HG03558 (cell line): ENCODE results near the gene SHANK2.

Experiments used
- ATAC-seq: cut with Tn5 transposase; IDR thresholded peaks from one replicate; pipeline ENCODE4 v1.9.1; 2021; ENCODE audit warnings: moderate number of reproducible peaks; ENCODE audit not compliant: unreplicated experiment; ENCODE audit errors: extremely low read depth

SHANK2 gene

DNA sequence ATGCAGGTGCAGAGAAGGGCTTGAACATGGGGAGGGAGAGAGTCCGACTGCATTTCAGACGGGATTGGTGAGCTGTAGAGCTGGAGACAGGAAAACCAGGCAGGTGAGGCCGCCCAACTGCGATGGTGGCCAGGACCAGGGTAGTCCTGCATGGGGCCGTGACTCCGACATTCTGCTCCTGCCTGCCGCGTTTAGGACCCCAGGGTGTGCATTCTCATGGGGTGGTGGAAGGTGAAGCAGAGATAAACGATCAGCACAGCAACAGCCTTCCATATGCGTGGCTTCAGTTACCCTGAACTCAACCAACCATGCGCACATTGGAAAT, 29.3 kb downstream of the SHANK2 start:
- ATAC-seq = no peak

DNA sequence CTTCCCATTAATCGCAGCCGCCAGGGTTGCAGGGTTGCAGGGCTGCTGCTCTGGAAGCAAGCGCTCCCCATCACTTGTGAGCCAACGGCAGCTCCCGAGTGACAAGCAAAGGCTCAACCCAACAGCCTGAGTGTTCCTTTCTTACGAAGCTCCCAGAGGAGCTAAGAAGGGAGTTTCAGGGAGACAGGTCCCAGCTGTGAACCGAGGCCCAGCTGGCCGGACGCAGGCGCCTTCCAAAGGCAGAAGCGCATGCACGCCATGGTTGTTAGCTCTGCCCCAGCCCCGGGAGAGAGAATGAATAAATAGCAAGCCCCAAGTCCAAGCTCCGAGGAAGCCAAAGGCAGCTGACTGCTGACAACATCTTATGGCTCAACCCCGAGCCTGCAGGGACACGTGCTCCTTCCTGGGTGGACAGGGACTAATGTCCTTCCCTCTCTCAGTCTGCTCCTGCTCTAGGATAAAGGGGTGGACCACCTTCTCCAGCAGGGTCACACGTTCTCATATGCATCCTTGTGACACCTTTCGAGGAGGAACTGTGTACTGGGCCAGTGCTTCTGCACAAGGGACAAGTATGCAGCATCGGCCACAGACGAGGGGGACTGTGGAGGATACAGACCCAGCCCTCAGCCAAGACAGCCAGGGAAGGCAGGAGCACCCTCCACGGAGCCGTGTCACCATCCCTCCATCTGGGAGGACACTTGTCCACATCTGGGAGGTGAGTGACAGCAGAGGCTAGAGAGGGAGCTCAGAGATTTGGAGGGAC, 29.9 kb downstream of the SHANK2 start:
- no peak for ATAC-seq

GRCh38 chr11:71221821-71222220, 30.6 kb downstream of the SHANK2 start:
- no peak for ATAC-seq

DNA sequence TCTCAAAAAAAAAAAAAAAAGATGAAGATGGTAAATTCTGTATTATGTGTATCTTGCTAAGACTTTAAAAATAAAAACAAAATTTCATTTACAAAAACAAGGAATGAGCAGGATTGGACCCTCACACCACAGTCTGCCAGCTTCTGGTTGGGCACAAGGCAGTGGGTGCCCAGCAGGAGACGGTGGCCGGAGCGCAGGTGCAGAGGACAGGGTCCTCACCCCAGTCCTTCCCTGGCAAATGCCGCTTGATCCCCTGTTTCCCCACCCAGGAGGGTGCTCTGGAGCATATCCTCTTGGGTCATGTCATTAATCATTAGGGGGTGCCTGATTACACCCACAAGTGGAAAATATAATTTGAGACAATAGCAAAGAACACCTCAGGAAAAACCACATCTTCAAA, 31.2 kb downstream of the SHANK2 start:
- ATAC-seq = no peak

DNA sequence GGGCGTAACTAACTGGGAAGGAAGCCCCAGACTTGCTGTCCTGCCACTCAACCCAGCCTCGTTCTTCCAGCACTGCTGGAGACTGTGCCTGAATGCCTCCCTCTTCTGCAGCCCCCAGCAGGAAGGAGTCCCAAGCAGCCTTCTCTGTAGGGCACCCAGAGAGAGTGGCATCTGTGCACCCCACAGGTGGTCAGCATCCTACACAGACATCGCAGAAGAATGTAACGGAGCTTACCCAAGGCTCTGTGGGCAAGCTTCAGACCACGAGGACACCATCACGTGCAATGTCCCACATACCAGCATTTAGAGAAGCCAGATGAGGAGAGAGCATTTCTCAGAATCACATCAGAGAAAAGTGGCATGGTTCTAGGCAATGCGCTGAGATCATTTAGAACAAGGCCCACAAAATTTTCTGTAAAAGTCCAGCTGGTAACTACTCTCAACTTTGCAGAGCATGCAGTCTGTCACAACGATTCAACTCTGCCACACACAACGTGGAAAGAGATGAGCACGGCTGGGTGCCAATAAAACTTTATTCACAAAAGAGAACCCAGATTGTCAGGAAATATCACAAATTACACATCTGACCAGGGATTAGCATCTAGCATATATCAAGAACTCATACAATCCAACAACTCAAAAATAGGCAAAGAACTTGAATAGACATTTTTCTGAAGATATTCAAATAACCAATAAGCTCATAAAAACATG, 33.4 kb downstream of the SHANK2 start:
- no peak for ATAC-seq

DNA sequence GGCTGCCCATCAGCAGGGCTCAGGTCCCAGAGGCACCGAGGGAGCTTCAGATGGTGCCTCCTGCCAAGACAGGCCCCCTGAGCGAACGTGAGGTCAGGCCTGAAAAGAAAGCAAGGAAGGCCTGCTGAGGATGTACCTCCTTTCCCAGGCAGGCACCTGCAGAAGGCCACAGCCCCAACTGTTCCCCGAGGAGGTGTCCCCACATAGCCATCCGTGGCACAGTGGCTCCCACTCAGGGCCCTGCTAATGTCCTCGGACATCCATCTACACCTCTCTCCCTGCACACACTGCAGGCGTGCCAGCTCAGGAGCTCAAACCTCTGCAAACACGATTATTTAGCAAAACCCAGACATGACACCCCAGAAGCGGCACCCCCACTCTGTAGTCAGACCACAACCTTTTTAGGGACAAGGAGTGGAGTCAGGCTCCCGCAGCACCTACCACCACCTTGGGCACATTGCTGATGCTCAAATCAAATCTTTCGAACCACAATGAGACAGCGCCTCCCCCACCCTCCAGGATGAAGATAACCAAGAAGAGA, 36.9 kb downstream of the SHANK2 start:
- no peak for ATAC-seq

- ATAC-seq = no peak
Measured at GRCh38 chr11:71214553-71215424, 37.6 kb downstream of the SHANK2 start.

DNA sequence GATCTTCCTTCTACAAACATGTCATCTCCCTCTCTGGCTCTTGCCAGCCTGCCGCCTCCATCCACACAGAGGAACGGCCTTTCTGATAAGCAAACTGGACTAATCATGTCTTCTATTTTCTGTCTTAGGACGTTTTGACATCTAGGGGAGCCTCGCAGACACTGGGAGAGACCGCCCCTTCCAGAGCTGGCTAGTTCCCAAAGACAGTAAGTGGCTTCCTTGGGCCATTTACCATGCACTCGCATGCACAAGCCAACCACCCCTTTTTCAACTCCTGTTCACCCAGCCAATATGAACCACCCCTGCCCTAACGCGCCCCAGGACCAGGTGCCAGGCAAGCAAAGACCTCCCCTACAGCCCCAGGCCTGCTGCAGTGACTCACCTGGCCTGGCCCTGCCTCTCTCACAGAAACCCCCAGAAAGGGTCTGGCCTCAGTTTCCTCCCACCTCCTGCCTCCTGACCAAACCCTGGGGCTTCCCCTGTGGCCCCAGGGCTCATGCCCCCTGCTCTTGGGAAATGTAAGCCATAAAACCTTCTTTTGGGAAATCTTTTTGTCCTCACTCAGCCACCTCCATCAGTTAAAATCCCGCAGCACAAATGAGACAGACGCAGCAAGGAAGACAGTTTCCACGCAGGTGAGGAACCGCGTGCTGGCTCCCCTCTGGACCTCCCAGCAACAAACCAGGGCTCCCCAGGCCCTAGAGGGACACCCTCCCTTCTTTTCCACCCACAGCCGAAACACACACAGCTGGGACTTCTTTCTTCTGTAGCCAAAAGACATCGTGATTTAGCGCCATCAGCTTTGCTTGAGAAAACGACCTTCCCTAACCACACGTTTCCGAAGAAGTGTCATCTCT, 38.5 kb downstream of the SHANK2 start:
- no peak for ATAC-seq

DNA sequence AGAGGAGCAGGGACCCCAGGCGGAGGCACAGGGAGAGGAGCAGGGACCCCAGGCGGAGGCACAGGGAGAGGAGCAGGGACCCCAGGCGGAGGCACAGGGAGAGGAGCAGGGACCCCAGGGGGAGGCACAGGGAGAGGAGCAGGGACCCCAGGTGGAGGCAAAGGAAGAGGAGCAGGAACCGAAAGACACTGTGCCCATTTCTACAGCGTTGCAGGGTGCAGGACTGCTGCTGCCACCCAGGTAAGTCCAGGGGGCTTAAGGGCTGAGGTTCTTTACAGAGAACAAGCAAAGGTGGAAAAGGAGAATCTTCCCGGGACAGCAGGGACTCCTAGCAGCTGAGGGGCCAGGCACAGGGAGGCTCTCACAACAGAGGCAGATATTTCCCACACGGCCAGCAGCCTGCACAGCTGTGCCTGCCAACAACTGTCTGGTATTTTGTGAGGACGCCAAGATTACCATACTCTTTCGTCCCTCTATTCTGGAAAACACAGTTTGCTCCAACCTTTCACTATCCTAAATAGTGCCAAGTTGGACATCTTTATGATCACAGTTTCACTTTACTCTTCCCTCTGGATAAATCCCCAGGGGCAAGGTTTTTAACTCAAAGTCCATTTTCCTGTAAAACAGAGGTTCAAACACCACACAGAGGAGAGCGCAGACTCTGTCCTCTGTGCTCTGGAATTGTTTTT, 39.4 kb downstream of the SHANK2 start:
- no peak for ATAC-seq

DNA sequence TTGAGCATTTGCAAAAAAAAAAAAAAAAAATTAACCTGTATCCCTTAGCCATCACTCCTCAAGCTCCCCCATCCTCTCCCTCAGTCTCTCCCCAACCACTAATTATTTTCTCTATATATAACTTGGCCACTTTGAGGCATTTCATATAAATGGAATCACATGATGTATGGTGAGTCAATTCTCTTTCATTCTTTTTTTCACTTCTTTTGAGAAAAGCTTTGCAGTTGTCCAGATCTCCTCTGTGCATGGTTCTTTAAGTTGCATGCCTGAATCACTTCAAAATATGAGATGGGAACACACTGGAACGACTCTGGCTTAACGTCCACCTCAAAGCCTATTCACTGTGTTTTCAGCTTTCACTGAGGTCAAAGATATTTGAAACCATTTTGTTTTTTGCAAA, 40.7 kb downstream of the SHANK2 start:
- ATAC-seq = no peak

- ATAC-seq = no peak
Measured at GRCh38 chr11:71210861-71211260, 41.5 kb downstream of the SHANK2 start.

- no peak for ATAC-seq
Measured at GRCh38 chr11:71209656-71210055, 42.7 kb downstream of the SHANK2 start.

DNA sequence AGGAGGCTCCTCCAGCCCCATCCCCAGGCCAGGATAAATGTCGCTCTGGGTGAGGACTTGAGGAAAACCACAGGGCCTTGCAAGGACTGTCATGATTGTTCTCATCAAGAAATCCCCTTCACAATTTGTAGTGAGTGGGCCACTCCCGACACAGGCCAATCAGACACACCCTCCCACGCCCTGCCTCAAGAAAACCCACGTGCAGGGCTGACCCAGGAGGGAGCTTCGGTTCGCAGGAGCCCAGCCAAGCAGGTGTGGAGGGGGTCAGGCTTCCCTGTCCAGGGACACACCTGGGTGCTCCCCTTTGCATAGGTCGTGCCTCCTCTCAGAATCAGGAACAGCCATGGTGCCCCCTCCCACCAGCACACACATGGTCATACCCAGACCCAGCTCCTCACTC, 43.2 kb downstream of the SHANK2 start:
- no peak for ATAC-seq

DNA sequence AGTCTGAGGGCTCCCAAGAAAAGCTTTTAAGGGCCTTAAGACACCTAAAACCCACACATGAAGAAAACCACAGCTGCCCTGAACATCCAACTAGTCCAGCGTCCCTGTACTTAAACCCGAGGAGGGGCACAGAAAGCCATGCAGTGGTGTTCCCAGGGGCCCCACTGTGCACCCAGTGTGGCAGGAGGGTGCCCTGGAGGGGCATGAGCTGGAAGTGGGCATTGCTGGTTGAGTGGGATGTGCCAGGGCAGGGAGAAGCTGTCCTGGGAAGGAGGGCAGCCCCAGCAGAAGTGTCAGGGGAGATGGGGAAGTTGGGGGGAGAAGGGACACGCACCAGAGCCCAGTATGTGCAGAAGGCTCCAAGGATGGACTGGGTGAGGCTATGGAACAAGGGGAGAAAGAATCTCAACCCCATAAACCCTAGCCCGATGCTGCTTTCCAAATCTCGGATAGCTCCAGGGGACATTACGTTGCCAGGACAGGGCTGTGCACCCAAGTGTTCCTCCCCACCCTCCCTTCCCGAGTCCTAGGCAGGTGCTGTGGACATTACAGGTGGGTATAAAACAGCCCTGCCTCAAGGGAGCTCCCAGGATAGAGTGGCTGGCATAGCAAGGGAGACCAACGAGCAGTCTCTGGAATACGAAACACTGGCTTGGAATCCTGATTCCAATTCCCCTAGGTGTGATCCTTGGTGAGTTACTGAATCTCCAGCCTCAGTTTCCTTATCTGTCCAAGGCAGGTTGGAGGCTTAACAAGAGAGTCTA, 44.2 kb downstream of the SHANK2 start:
- ATAC-seq = no peak

- ATAC-seq = no peak
Measured at GRCh38 chr11:71207563-71207962, 44.8 kb downstream of the SHANK2 start.

GRCh38 chr11:71206186-71206585, 46.2 kb downstream of the SHANK2 start:
- no peak for ATAC-seq

- no peak for ATAC-seq
Measured at GRCh38 chr11:71204748-71205664, 47.4 kb downstream of the SHANK2 start.

- no peak for ATAC-seq
Measured at GRCh38 chr11:71204294-71204693, 48.1 kb downstream of the SHANK2 start.
